Lower lobe of right lung (tissue), 2 donors: ENCODE data around the gene PPP6R2. TPM values are rescaled to one million over a fixed set of nuclear protein-coding genes. Genes with fewer than 3 reads are reported as not detected.

Source experiments
- ATAC-seq, 2 donors: fragments of 200-7000 bp; cut with Tn5 transposase; one replicate each; pipeline ENCODE4 v1.9.1; 2020 to 2022; ENCODE audit warnings: mild to moderate bottlenecking in 2 of 2, moderate library complexity in 2 of 2
- DNase-seq: peaks from one replicate; pipeline ENCODE4 v3.0.0-alpha.2; 2020
- H3K27ac ChIP-seq: fragments of 200-600 bp; one replicate; pipeline ENCODE4 v1.8.0; 2022
- H3K27me3 ChIP-seq: fragments of 200-600 bp; one replicate; pipeline ENCODE4 v1.8.0; 2022; ENCODE audit warnings: low read depth
- H3K36me3 ChIP-seq: fragments of 200-600 bp; one replicate; pipeline ENCODE4 v1.8.0; 2022; ENCODE audit warnings: mild to moderate bottlenecking
- H3K4me1 ChIP-seq: fragments of 200-600 bp; one replicate; pipeline ENCODE4 v1.8.0; 2022
- H3K4me3 ChIP-seq: fragments of 200-600 bp; one replicate; pipeline ENCODE4 v1.8.0; 2022; ENCODE audit warnings: mild to moderate bottlenecking
- H3K9me3 ChIP-seq: fragments of 200-600 bp; one replicate; pipeline ENCODE4 v1.8.0; 2022
- intact Hi-C: fragments of 100-400 bp; cut with DNase I; formaldehyde crosslinking; loops from one replicate; pipeline ENCODE4 v1.11.0; 2022
- total RNA-seq: library from RNA; stranded (reverse); fragmentation: NEBNext Ultra II Directional; extraction: Animal tissue kit (Norgen Biotek cat#: 25700); gene quantifications from one replicate; pipeline ENCODE4 v1.2.1, GENCODE V29; 2021
- TF ChIP-seq, protein P1 (sequence below): fragments of 200-600 bp; IDR thresholded peaks from one replicate; pipeline ENCODE4 v1.8.0; 2022; ENCODE audit warnings: antibody characterized with exemption, mild to moderate bottlenecking
- donor health status: DM: no; HTN: yes; CAD: no; lungs with severe emphysema.

The PPP6R2 gene
- total RNA-seq, 1 donor from 2014 or later: 52.5 TPM

DNA sequence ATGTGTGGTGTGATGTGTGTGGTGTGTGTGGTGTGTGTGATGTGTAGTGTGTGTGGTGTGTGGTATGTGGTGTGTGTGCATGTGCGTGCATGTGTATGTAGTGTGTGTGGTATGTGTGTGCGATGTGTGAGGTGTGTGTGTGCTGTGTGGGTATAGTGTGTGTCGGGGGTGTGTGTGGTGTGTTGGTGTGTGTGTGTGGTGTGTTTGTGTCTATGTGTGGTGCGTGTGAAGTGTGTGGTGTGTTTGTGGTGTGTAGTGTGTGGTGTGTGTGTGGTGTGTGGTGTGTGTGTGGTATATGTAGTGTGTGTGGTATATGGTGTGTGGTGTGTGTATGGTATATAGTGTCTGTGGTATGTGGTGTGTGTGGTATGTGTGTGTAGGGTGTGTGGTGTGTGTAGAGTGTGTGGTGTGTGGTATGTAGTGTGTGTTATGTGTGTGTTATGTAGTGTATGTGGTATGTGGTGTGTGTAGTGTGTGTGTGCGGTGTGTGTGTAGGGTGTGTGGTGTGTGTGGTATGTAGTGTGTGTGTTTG is 5.0 kb upstream of the PPP6R2 start:
- no peaks in the 10 kb centered on the region for H3K9me3 ChIP-seq
- H3K36me3 ChIP-seq: no peaks in the 10 kb centered on the region
- H3K27ac ChIP-seq: no peak overlapping the region
- intact Hi-C loops: no loop called here
- peaks cover 12% of the 10 kb centered on the region for H3K4me1 ChIP-seq
- H3K27me3 ChIP-seq: no peaks in the 10 kb centered on the region
- H3K4me3 ChIP-seq: no peak overlapping the region
- TF ChIP-seq, protein P1, sequence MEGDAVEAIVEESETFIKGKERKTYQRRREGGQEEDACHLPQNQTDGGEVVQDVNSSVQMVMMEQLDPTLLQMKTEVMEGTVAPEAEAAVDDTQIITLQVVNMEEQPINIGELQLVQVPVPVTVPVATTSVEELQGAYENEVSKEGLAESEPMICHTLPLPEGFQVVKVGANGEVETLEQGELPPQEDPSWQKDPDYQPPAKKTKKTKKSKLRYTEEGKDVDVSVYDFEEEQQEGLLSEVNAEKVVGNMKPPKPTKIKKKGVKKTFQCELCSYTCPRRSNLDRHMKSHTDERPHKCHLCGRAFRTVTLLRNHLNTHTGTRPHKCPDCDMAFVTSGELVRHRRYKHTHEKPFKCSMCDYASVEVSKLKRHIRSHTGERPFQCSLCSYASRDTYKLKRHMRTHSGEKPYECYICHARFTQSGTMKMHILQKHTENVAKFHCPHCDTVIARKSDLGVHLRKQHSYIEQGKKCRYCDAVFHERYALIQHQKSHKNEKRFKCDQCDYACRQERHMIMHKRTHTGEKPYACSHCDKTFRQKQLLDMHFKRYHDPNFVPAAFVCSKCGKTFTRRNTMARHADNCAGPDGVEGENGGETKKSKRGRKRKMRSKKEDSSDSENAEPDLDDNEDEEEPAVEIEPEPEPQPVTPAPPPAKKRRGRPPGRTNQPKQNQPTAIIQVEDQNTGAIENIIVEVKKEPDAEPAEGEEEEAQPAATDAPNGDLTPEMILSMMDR: no peak
- no peak for ATAC-seq
- no peak for DNase-seq

DNA sequence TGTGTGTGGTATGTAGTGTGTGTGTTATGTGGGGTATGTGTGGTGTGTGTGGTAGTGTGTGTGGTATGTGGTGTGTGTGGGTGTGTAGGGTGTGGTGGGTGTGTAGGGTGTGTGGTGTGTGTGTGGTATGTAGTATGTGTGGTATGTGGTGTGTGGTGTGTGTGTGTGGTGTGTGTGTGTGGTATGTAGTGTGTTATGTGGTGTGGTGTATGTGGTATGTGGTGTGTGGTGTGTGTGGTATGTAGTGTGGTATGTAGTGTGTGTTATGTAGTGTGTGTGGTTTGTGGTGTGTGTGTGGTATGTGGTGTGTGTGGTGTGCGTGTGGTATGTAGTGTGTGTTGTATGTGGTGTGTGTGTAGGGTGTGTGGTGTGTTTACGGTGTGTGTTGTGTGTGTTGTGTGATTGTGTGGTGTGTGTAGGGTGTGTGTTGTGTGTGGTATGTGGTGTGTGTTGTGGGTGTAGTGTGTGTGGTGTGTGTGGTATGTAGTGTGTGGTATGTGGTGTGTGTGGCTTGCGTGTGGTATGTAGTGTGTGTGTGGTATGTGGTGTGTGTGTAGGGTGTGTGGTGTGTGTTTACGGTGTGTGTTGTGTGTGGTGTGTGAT is 4.2 kb upstream of the PPP6R2 start:
- H3K9me3 ChIP-seq: no peaks in the 10 kb centered on the region
- H3K36me3 ChIP-seq: no peaks in the 10 kb centered on the region
- TF ChIP-seq, protein P1: no peak
- DNase-seq: no peak
- no peak for ATAC-seq
- H3K4me3 ChIP-seq: no peak overlapping the region
- no peak overlapping the region for H3K27ac ChIP-seq
- peaks cover 12% of the 10 kb centered on the region for H3K4me1 ChIP-seq
- intact Hi-C loops: no loop called here
- H3K27me3 ChIP-seq: no peaks in the 10 kb centered on the region

DNA sequence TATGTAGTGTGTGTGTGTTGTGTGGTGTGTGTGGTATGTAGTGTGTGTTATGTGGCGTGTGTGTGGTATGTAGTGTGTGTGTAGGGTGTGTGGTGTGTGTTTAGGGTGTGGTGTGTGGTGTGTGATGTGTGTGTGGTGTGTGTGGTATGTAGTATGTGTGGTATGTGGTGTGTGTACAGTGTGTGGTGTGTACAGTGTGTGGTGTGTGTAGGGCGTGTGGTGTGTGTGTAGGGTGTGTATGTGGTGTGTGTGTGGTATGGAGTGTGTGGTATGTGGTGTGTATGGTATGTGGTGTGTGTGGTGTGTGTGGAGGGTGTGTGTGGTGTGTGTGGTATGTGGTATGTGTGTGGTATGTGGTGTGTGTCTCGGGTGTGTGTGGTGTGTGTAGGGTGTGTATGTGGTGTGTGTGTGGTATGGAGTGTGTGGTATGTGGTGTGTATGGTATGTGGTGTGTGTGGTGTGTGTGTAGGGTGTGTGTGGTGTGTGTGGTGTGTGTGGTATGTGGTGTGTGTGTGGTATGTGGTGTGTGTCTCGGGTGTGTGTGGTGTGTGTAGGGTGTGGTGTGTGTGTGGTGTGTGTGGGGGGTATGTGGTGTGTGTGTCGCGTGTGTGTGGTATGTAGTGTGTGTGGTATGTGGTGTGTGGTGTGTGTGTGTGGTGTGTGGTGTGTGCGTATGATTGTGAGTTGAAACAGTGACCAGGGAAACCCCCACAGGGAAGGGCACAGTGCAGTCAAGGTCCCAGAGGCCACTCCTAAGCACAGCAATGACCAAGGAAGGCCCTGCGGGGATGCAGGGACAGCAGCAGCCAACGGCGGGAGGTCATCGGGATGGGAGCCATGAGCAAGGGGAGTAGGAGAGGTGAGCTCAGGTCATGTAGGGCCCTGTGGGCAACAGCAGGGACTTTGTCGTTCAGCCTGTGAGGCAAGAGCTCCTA is 2.9 kb upstream of the PPP6R2 start:
- ATAC-seq: no peak
- intact Hi-C loops: no loop called here
- H3K36me3 ChIP-seq: no peaks in the 10 kb centered on the region
- no peak overlapping the region for H3K27ac ChIP-seq
- H3K4me1 ChIP-seq: peaks cover 12% of the 10 kb centered on the region
- TF ChIP-seq, protein P1: no peak
- no peak overlapping the region for H3K4me3 ChIP-seq
- DNase-seq: no peak
- H3K9me3 ChIP-seq: no peaks in the 10 kb centered on the region
- H3K27me3 ChIP-seq: no peaks in the 10 kb centered on the region

DNA sequence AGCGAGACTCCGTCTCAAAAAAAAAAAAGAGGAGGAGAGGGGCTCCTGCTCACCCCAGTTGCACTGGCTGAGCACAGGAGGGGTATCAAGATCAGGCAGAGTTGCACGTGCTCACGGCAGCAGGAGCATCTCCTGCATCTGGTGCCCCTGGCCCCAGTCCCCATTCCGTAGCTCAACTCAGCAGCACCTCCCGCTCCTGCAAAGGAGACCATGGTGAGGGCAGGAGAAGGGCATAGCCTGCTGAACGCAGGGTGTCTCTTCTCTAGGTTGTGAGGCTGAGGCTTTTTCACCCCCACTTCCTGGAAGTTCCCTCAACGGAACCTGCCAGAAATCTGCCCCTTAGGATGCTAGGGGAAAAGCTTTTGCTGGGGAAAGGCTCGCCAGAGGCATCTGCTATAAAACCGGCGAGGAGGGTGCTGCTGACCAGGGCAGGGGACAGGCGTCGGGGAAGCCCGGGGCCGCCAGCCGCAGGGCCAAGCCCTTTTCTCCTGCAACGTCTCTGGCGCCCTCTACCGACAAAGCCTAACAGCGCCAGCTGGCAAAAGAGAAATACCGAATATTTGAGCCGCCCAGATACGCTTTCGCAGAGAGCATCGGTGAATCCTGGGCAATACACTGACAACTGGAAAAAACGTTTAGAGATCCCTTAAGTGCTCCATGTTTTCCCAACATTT is 1.0 kb upstream of the PPP6R2 start:
- TF ChIP-seq, protein P1: peak; percentile 96
- H3K27ac ChIP-seq: peak overlapping the region; percentile 81

DNA sequence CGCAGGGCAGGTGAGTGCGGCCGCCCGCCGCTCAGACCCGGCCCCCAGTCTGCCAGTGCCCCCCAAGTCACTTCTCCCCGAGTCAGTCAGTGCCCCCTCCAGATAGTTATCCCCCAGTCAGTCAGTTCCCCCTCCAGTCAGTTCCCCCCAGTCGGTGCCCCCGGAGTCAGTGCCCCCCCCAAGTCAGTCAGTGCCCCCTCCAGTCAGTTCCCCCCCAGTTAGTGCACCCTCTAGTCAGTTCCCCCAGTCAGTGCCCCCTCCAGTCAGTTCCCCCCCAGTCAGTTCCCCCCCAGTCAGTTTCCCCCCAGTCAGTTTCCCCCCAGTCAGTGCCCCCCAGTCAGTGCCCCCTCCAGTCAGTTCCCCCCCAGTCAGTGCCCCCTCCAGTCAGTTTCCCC is 411 bp downstream of the PPP6R2 start:
- H3K27ac ChIP-seq: peak overlapping the region; percentile 81
- TF ChIP-seq, protein P1: no peak
- intact Hi-C loops: no loop called here
- no peaks in the 10 kb centered on the region for H3K36me3 ChIP-seq
- H3K4me1 ChIP-seq: peaks cover 12% of the 10 kb centered on the region
- no peak for ATAC-seq
- no peaks in the 10 kb centered on the region for H3K9me3 ChIP-seq
- peak overlapping the region; percentile 68 for H3K4me3 ChIP-seq
- no peak for DNase-seq
- H3K27me3 ChIP-seq: no peaks in the 10 kb centered on the region

More for the DNA sequence above, 1.0 kb upstream of the PPP6R2 start:
- peak; percentile 92 for DNase-seq
- peak; percentile 92 to 93 for ATAC-seq
- intact Hi-C loops: no loop called here
- Histone ChIP-seq H3K4me1 (peaks cover 12% of the 10 kb centered on the region), H3K4me3 (peak overlapping the region; percentile 68), H3K36me3 (no peaks in the 10 kb centered on the region), H3K27me3 (no peaks in the 10 kb centered on the region), H3K9me3 (no peaks in the 10 kb centered on the region)
